HCT116 (cell line): ENCODE data around the gene CBLC. TPM values are rescaled to one million over a fixed set of nuclear protein-coding genes. Genes with fewer than 3 reads are reported as not detected.

ENCODE experiments used
- ATAC-seq: fragments of 200-7000 bp; cut with Tn5 transposase; 2 replicates; pipeline ENCODE4 v1.9.1; 2020; ENCODE audit warnings: mild to moderate bottlenecking, moderate library complexity
- BruUV-seq: library from RNA; stranded (reverse); fragments of 400-500 nt; replicated peaks from 2 replicates; lab custom pipeline; 2021; lab: Mats Ljungman, UMichigan
- CTCF ChIA-PET: fragments of 300-600 bp; sonication (Branson Sonifier 250); formaldehyde crosslinking; loops from one replicate; lab custom pipeline; 2021; ENCODE audit warnings: antibody characterized with exemption; lab: Charles Lee
- POLR2A ChIA-PET: fragments of 300-600, 350-600 bp; sonication (Branson Sonifier 250); formaldehyde crosslinking; loops from one replicate; lab custom pipeline; 2021; ENCODE audit warnings: antibody characterized with exemption; lab: Charles Lee
- RAD21 ChIA-PET, 2 experiments: fragments of 300-600 bp; sonication (Branson Sonifier 250); formaldehyde crosslinking; loops; one replicate each; lab custom pipeline; 2023; ENCODE audit warnings: low total read pairs in 2 of 2; ENCODE audit not compliant: uncharacterized antibody in 2 of 2, unreplicated experiment in 2 of 2, low non-redundant PET in 1 of 2; lab: Charles Lee
- DNase-seq: peaks from one replicate; pipeline ENCODE4 v3.0.0-alpha.2; 2010; ENCODE audit warnings: low read depth, low spot score
- H2AFZ ChIP-seq: fragments of 200-600 bp; shearing (Covaris generic), sonication (generic); 2 replicates; pipeline ENCODE4 v1.6.1; 2017; ENCODE audit warnings: low read depth, mixed run types, mixed read lengths, antibody characterized with exemption, low read length; ENCODE audit not compliant: poor library complexity, severe bottlenecking
- H3K27ac ChIP-seq: 2 replicates; pipeline ENCODE4 v1.5.1; 2012; ENCODE audit warnings: low read depth, low read length
- H3K27me3 ChIP-seq: fragments of 200-600 bp; sonication (generic); 2 replicates; pipeline ENCODE4 v1.6.1; 2016; ENCODE audit warnings: mixed run types, low read length, mixed read lengths; ENCODE audit not compliant: insufficient read depth
- H3K36me3 ChIP-seq, 2 experiments: fragments of 200-500 bp in 1 of 2; fragments of 200-600 bp in 1 of 2; sonication (Bioruptor generic) in 1 of 2; sonication (generic) in 1 of 2; 2 replicates each; pipeline versions ENCODE4 v1.5.1 to v1.6.1; 2014 to 2016; ENCODE audit warnings: low read length in 2 of 2, inconsistent platforms in 1 of 2, mixed read lengths in 1 of 2, mixed run types in 1 of 2; ENCODE audit not compliant: insufficient read depth in 2 of 2, control insufficient read depth in 1 of 2
- H3K4me1 ChIP-seq, 2 experiments: fragments of 200-600 bp in 1 of 2; sonication (generic) in 1 of 2; 2 replicates each; pipeline versions ENCODE4 v1.5.1 to v1.6.1; 2012 to 2017; ENCODE audit warnings: low read length in 2 of 2, inconsistent platforms in 1 of 2, mild to moderate bottlenecking in 1 of 2, mixed read lengths in 1 of 2, mixed run types in 1 of 2, moderate library complexity in 1 of 2; ENCODE audit not compliant: insufficient read depth in 2 of 2, control insufficient read depth in 1 of 2
- H3K4me2 ChIP-seq: fragments of 200-600 bp; sonication (generic); 2 replicates; pipeline ENCODE4 v1.6.1; 2017; ENCODE audit warnings: mixed run types, low read length, mixed read lengths
- H3K4me3 ChIP-seq, 2 experiments: fragments of 200-600 bp in 1 of 2; sonication (generic) in 1 of 2; replicated peaks in 1 of 2; 2 replicates each; pipeline ENCODE4 v1.5.1; 2011 to 2016; ENCODE audit warnings: low read length in 2 of 2, control low read depth in 1 of 2, low read depth in 1 of 2, mild to moderate bottlenecking in 1 of 2, mixed read lengths in 1 of 2, mixed run types in 1 of 2
- H3K79me2 ChIP-seq: fragments of 200-600 bp; sonication (generic); 2 replicates; pipeline ENCODE4 v1.6.1; 2017; ENCODE audit warnings: mild to moderate bottlenecking, mixed run types, low read length, moderate library complexity, mixed read lengths; ENCODE audit not compliant: insufficient read depth
- H3K9ac ChIP-seq: fragments of 200-600 bp; sonication (generic); 2 replicates; pipeline ENCODE4 v1.6.1; 2016; ENCODE audit warnings: low read length, mixed read lengths
- H3K9me2 ChIP-seq: fragments of 200-600 bp; sonication (generic), shearing (Covaris generic); 2 replicates; pipeline ENCODE4 v1.6.1; 2017; ENCODE audit warnings: mixed run types, mild to moderate bottlenecking, moderate library complexity; ENCODE audit not compliant: insufficient read depth
- H3K9me3 ChIP-seq, 2 experiments: fragments of 200-500 bp in 1 of 2; fragments of 200-600 bp in 1 of 2; sonication (Bioruptor generic) in 1 of 2; sonication (generic) in 1 of 2; 2 replicates each; pipeline ENCODE4 v1.6.1; 2014 to 2017; ENCODE audit warnings: low read length in 2 of 2, mixed read lengths in 2 of 2, inconsistent platforms in 1 of 2, low read depth in 1 of 2, mild to moderate bottlenecking in 1 of 2, mixed run types in 1 of 2, moderate library complexity in 1 of 2; ENCODE audit not compliant: control insufficient read depth in 1 of 2, insufficient read depth in 1 of 2
- H4K20me1 ChIP-seq: fragments of 200-600 bp; sonication (generic), shearing (Covaris generic); 2 replicates; pipeline ENCODE4 v1.6.1; 2017; ENCODE audit warnings: mixed run types, mild to moderate bottlenecking, moderate library complexity; ENCODE audit not compliant: insufficient read depth
- CTCF ChIP-seq, 3 experiments: fragments of 200-600 bp in 1 of 3; sonication (generic) in 1 of 3; IDR thresholded peaks in 2 of 3; conservative IDR thresholded peaks in 1 of 3; 2 replicates each; pipeline ENCODE4 v1.5.1; 2012 to 2017; ENCODE audit warnings: low read depth in 2 of 3, low read length in 2 of 3, antibody characterized with exemption in 1 of 3, borderline replicate concordance in 1 of 3, control low read depth in 1 of 3, mild to moderate bottlenecking in 1 of 3, mixed read lengths in 1 of 3, mixed run types in 1 of 3, moderate library complexity in 1 of 3; ENCODE audit not compliant: insufficient read depth in 1 of 3
- ELF1 ChIP-seq: IDR thresholded peaks from 2 replicates; pipeline ENCODE4 v1.6.1; 2012; ENCODE audit warnings: low read depth, borderline replicate concordance
- EZH2phosphoT487 ChIP-seq: fragments of 200-600 bp; IDR thresholded peaks from 2 replicates; pipeline ENCODE4 v1.6.1; 2018; ENCODE audit warnings: antibody characterized with exemption, borderline replicate concordance
- JUND ChIP-seq: IDR thresholded peaks from 2 replicates; pipeline ENCODE4 v1.6.1; 2012
- RAD21 ChIP-seq: IDR thresholded peaks from 2 replicates; pipeline ENCODE4 v1.6.1; 2012; ENCODE audit warnings: low read depth, mild to moderate bottlenecking
- YY1 ChIP-seq: IDR thresholded peaks from 2 replicates; pipeline ENCODE4 v1.6.1; 2011; ENCODE audit warnings: low read length, low read depth, moderate library complexity, mild to moderate bottlenecking; ENCODE audit not compliant: insufficient replicate concordance; ENCODE audit errors: extremely low read depth
- ZNF274 ChIP-seq: fragments of 200-500 bp; sonication (Bioruptor generic); IDR thresholded peaks from 2 replicates; pipeline ENCODE4 v1.6.1; 2014; ENCODE audit warnings: mild to moderate bottlenecking, low read depth, low read length, inconsistent platforms
- intact Hi-C: fragments of 100-400 bp; cut with micrococcal nuclease; formaldehyde crosslinking; loops from 2 replicates; pipeline ENCODE4 v1.10.0; 2022
- total RNA-seq: library from RNA; stranded (reverse); gene quantifications from one replicate; pipeline ENCODE4 v1.2.1, GENCODE V29; 2021; ENCODE audit not compliant: unreplicated experiment
- TF ChIP-seq, protein P1 (sequence below): IDR thresholded peaks from 2 replicates; pipeline ENCODE4 v1.6.1; 2011; ENCODE audit warnings: mild to moderate bottlenecking, low read length, moderate library complexity; ENCODE audit not compliant: insufficient replicate concordance; ENCODE audit errors: extremely low read depth

CBLC gene
- total RNA-seq, 1 experiment from 2014 or later = 54.3 TPM

DNA sequence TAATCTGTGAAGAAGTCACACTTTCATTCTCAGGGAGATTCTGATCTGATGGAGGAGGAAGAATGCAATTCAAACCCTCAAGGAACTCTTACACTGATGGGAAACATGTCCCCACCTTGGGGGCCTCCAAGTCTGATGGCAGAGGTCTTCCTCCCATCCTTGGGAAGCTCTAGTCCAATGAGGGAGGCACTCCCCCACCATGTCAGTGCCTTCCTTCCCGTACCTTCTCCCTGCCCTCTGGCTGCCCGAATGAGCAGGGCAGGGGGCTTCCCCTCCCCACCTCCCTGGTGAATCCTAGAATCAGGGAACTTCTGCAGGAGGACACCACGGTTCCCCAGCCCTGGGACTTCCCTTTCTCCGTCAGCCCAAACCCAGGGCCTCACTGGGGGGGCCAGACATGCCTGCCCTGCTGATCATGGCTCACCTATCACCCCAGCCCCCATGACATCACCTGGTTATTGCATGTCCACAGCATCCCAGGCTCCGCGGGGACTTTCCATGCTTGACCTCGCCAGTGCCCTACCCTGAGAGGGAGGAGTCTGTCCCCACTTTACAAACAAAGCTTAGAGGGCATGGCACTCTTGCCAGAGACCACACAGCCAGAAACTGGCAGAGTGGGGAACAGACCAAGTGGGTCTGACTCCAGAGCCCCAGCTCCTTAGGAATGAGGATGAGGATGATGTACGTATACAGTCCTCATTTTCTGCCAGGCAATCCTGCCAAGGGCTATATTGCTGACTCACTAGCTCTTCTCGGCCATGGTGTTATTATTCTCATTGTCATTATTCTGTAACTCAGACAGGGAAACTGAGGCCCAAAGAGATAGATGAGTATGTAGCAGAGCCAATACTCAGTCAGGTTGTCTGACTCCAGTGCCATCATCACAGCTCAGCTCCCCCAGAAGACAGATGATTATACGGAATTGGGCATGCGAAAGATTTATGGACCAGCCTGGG lies 38.8 kb upstream of the CBLC start:
- ChIA-PET POLR2A (interaction anchor here (1.5 kb wide), 1 partner anchor 33 kb away, joined by 4 read pairs; no protein-coding TSS in a partner anchor), RAD21 (interaction anchor here in 1 of 2 experiments (1.2 kb wide), 1 partner anchor 15 kb away, joined by 3 read pairs; no protein-coding TSS in a partner anchor), CTCF (interaction anchor here (1.0 to 1.6 kb wide), 3 partner anchors 15 to 32 kb away, joined by 3 to 9 read pairs (median 6); no protein-coding TSS in a partner anchor)
- BruUV-seq = no TSS peak
- DNase-seq (no peak), ATAC-seq (no peak)
- H3K79me2 ChIP-seq = no peaks in the 10 kb centered on the region
- no peaks in the 10 kb centered on the region for H3K27me3 ChIP-seq
- H3K9me3 ChIP-seq = no peaks in the 10 kb centered on the region
- H3K4me1 ChIP-seq = peaks cover 78 to 93% of the 10 kb centered on the region in 2 experiments
- H4K20me1 ChIP-seq = no peaks in the 10 kb centered on the region
- no peak for TF ChIP-seq YY1
- H3K9me2 ChIP-seq = no peaks in the 10 kb centered on the region
- H3K9ac ChIP-seq = no peak overlapping the region
- no peaks in the 10 kb centered on the region for H3K36me3 ChIP-seq
- peak overlapping the region; percentile 42 for H3K4me2 ChIP-seq
- no peak overlapping the region; the same call in 1 of the 2 replicates for H3K27ac ChIP-seq
- no peak overlapping the region for H3K4me3 ChIP-seq
- intact Hi-C loops = no loop called here
- H2AFZ ChIP-seq = peak overlapping the region; percentile 7

GRCh38 chr19:44740351-44740824 lies 37.3 kb upstream of the CBLC start:
- POLR2A ChIA-PET = interaction anchor here (5.8 kb wide), 1 partner anchor 13 kb away, joined by 36 read pairs; no protein-coding TSS in a partner anchor

More at GRCh38 chr19:44740351-44740824, 37.3 kb upstream of the CBLC start:
- H3K9me3 ChIP-seq = no peaks in the 10 kb centered on the region
- peaks cover 81 to 96% of the 10 kb centered on the region in 2 experiments for H3K4me1 ChIP-seq
- H3K79me2 ChIP-seq = no peaks in the 10 kb centered on the region
- H4K20me1 ChIP-seq = no peaks in the 10 kb centered on the region
- no peak overlapping the region for H2AFZ ChIP-seq
- H3K27me3 ChIP-seq = no peaks in the 10 kb centered on the region
- H3K4me3 ChIP-seq = no peak overlapping the region
- peak; percentile 21 for DNase-seq
- intact Hi-C loops = loop anchor here (5.0 kb wide), 1 partner anchor 37 kb away; the partner anchor contains the start of gene CBLC
- H3K9ac ChIP-seq = peak overlapping the region; percentile 77
- peak overlapping the region; percentile 95 for H3K27ac ChIP-seq
- no peaks in the 10 kb centered on the region for H3K9me2 ChIP-seq
- ChIA-PET CTCF (interaction anchor here (3.5 kb wide), 1 partner anchor 17 kb away, joined by 25 read pairs; no protein-coding TSS in a partner anchor), RAD21 (no interaction called here)
- BruUV-seq = no TSS peak
- ATAC-seq = no peak
- TF ChIP-seq CTCF (IDR thresholded peaks at IDR 0.05 in 2 of 3, conservative IDR thresholded peaks at IDR 0.05 in 1 of 3; ENCODE audit: borderline replicate concordance in 1 of 3, insufficient read depth in 1 of 3, low read depth in 2 of 3, low read length in 2 of 3) (peak in 2 of 3 experiments; percentile 29 to 42; a peak in 3 of 6 replicates), ZNF274 (no peak), RAD21 (no peak), JUND (no peak), ELF1 (no peak), EZH2phosphoT487 (no peak)
- TF ChIP-seq, protein P1, sequence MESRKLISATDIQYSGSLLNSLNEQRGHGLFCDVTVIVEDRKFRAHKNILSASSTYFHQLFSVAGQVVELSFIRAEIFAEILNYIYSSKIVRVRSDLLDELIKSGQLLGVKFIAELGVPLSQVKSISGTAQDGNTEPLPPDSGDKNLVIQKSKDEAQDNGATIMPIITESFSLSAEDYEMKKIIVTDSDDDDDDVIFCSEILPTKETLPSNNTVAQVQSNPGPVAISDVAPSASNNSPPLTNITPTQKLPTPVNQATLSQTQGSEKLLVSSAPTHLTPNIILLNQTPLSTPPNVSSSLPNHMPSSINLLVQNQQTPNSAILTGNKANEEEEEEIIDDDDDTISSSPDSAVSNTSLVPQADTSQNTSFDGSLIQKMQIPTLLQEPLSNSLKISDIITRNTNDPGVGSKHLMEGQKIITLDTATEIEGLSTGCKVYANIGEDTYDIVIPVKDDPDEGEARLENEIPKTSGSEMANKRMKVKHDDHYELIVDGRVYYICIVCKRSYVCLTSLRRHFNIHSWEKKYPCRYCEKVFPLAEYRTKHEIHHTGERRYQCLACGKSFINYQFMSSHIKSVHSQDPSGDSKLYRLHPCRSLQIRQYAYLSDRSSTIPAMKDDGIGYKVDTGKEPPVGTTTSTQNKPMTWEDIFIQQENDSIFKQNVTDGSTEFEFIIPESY = no peak
- H3K4me2 ChIP-seq = peak overlapping the region; percentile 76
- H3K36me3 ChIP-seq = no peaks in the 10 kb centered on the region
